ENCODE measurements around the gene PTPRM.

DNA sequence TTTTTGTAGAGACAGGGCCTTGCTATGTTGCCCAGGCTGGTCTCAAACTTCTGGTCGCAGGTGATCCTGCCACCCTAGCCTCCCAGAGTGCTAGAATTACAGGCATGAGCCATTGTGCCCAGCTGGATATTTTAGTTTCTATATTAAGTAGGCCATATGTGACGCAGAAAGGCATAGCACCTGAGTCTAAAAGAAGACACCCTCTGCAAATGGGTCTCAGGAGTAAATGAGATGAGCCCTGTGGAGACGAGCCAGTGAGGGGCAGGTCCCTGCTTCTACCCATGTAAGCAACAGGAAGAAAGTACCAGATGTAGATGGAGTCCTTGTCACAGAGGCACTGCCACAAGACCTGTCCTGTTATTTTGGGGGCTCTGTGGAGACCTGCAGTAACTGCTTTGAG is 322.4 kb downstream of the PTPRM start:
- TF ChIP-seq, protein P1, sequence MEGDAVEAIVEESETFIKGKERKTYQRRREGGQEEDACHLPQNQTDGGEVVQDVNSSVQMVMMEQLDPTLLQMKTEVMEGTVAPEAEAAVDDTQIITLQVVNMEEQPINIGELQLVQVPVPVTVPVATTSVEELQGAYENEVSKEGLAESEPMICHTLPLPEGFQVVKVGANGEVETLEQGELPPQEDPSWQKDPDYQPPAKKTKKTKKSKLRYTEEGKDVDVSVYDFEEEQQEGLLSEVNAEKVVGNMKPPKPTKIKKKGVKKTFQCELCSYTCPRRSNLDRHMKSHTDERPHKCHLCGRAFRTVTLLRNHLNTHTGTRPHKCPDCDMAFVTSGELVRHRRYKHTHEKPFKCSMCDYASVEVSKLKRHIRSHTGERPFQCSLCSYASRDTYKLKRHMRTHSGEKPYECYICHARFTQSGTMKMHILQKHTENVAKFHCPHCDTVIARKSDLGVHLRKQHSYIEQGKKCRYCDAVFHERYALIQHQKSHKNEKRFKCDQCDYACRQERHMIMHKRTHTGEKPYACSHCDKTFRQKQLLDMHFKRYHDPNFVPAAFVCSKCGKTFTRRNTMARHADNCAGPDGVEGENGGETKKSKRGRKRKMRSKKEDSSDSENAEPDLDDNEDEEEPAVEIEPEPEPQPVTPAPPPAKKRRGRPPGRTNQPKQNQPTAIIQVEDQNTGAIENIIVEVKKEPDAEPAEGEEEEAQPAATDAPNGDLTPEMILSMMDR (conservative IDR thresholded peaks at IDR 0.05; ENCODE audit: low read depth in 2 of 2), result no peak
- TF ChIP-seq POLR2AphosphoS5 (IDR thresholded peaks at IDR 0.05; ENCODE audit: low read depth) (no peak), EZH2 (IDR thresholded peaks at IDR 0.05; ENCODE audit: low read depth, unreplicated experiment) (no peak), EZH2phosphoT487 (IDR thresholded peaks at IDR 0.05; ENCODE audit: unreplicated experiment) (no peak), CREB1 (CRISPR knock-in tag; IDR thresholded peaks at IDR 0.05; ENCODE audit: low read depth) (no peak), JUNB (IDR thresholded peaks at IDR 0.05; ENCODE audit: unreplicated experiment) (no peak), ZNF331 (CRISPR knock-in tag; IDR thresholded peaks at IDR 0.05; ENCODE audit: low read depth) (no peak), STAT1 (IDR thresholded peaks at IDR 0.05; ENCODE audit: unreplicated experiment) (no peak)
- TF ChIP-seq, protein P2, sequence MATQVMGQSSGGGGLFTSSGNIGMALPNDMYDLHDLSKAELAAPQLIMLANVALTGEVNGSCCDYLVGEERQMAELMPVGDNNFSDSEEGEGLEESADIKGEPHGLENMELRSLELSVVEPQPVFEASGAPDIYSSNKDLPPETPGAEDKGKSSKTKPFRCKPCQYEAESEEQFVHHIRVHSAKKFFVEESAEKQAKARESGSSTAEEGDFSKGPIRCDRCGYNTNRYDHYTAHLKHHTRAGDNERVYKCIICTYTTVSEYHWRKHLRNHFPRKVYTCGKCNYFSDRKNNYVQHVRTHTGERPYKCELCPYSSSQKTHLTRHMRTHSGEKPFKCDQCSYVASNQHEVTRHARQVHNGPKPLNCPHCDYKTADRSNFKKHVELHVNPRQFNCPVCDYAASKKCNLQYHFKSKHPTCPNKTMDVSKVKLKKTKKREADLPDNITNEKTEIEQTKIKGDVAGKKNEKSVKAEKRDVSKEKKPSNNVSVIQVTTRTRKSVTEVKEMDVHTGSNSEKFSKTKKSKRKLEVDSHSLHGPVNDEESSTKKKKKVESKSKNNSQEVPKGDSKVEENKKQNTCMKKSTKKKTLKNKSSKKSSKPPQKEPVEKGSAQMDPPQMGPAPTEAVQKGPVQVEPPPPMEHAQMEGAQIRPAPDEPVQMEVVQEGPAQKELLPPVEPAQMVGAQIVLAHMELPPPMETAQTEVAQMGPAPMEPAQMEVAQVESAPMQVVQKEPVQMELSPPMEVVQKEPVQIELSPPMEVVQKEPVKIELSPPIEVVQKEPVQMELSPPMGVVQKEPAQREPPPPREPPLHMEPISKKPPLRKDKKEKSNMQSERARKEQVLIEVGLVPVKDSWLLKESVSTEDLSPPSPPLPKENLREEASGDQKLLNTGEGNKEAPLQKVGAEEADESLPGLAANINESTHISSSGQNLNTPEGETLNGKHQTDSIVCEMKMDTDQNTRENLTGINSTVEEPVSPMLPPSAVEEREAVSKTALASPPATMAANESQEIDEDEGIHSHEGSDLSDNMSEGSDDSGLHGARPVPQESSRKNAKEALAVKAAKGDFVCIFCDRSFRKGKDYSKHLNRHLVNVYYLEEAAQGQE (IDR thresholded peaks at IDR 0.05; ENCODE audit: unreplicated experiment), result no peak
- TF ChIP-seq, protein P3, sequence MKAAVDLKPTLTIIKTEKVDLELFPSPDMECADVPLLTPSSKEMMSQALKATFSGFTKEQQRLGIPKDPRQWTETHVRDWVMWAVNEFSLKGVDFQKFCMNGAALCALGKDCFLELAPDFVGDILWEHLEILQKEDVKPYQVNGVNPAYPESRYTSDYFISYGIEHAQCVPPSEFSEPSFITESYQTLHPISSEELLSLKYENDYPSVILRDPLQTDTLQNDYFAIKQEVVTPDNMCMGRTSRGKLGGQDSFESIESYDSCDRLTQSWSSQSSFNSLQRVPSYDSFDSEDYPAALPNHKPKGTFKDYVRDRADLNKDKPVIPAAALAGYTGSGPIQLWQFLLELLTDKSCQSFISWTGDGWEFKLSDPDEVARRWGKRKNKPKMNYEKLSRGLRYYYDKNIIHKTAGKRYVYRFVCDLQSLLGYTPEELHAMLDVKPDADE (IDR thresholded peaks at IDR 0.05), result no peak
